Gastroesophageal sphincter (tissue), 4 donors: Measurements from ENCODE around the gene MN1. TPM values are rescaled to one million over a fixed set of nuclear protein-coding genes. Genes with fewer than 3 reads are reported as not detected.

ENCODE experiments used
- ATAC-seq: fragments of 150-250 bp; one replicate; pipeline ENCODE4 v1.9.1; 2016; ENCODE audit warnings: mild to moderate bottlenecking, moderate library complexity
- H3K27ac ChIP-seq, 4 donors: fragments of 200-600 bp; sonication (generic) in 3 of 4; 1 replicate in 3 of 4; 2 replicates in 1 of 4; pipeline ENCODE4 v1.5.1; 2016 to 2019
- H3K27me3 ChIP-seq: fragments of 200-600 bp; sonication (generic); one replicate; pipeline ENCODE4 v1.5.1; 2019
- H3K36me3 ChIP-seq, 2 donors: fragments of 200-600 bp; sonication (generic); one replicate each; pipeline ENCODE4 v1.5.1; 2019; ENCODE audit warnings: control low read depth in 1 of 2
- H3K4me1 ChIP-seq, 3 donors: fragments of 200-600 bp; sonication (generic); 1 replicate in 2 of 3; 2 replicates in 1 of 3; pipeline ENCODE4 v1.5.1; 2016 to 2019; ENCODE audit warnings: control low read depth in 2 of 3
- H3K4me3 ChIP-seq, 2 donors: fragments of 200-600 bp; sonication (generic); one replicate each; pipeline ENCODE4 v1.5.1; 2019; ENCODE audit warnings: mild to moderate bottlenecking in 1 of 2, moderate library complexity in 1 of 2
- H3K9me3 ChIP-seq, 3 donors: fragments of 200-600 bp; sonication (generic); one replicate each; pipeline ENCODE4 v1.5.1; 2017 to 2019; ENCODE audit warnings: control low read depth in 2 of 3
- CTCF ChIP-seq, 4 experiments: fragments of 200-600 bp in 2 of 4; fragments of 450-650 bp in 2 of 4; sonication (generic) in 1 of 4; IDR thresholded peaks; one replicate each; pipeline ENCODE4 v1.5.1; 2017 to 2019; ENCODE audit warnings: antibody characterized with exemption in 4 of 4, mild to moderate bottlenecking in 2 of 4, moderate library complexity in 2 of 4
- EP300 ChIP-seq: sonication (generic); formaldehyde crosslinking; IDR thresholded peaks from one replicate; pipeline ENCODE4 v1.6.1; 2017; ENCODE audit warnings: antibody characterized with exemption, mild to moderate bottlenecking
- POLR2A ChIP-seq, 2 donors: fragments of 450-650 bp; IDR thresholded peaks; one replicate each; pipeline ENCODE4 v1.6.1; 2017; ENCODE audit warnings: antibody characterized with exemption in 2 of 2, mild to moderate bottlenecking in 2 of 2, moderate library complexity in 1 of 2
- POLR2AphosphoS5 ChIP-seq: sonication (generic); formaldehyde crosslinking; IDR thresholded peaks from one replicate; pipeline ENCODE4 v1.6.1; 2017; ENCODE audit warnings: antibody characterized with exemption
- WGBS, 2 donors: methylation state at CpG; one replicate each; pipeline ENCODE4 v1.1.5; 2018; ENCODE audit warnings: low coverage in 1 of 2; 5-methylcytosine and 5-hydroxymethylcytosine counted together
- total RNA-seq, 4 donors: library from RNA; depleted of rRNA; stranded (reverse); fragments of >200 nt; gene quantifications; one replicate each; pipeline ENCODE4 v1.1.0, GENCODE V29; 2016

Gene MN1
- total RNA-seq, 4 donors from 2014 or later, result 13.4 to 52.8 (median 28.5) TPM

- H3K27me3 ChIP-seq, result no peaks in the 10 kb centered on the region
- WGBS, 2 donors, result 78 to 89% methylated on average over 4 to 16 of the region's 22 CpGs
- H3K4me3 ChIP-seq, result no peak overlapping the region
- ATAC-seq, result no peak
- H3K9me3 ChIP-seq, result no peaks in the 10 kb centered on the region
- no peaks in the 10 kb centered on the region for H3K4me1 ChIP-seq
- H3K36me3 ChIP-seq, result no peaks in the 10 kb centered on the region
- TF ChIP-seq EP300, result no peak
- TF ChIP-seq CTCF (IDR thresholded peaks at IDR 0.05), result no peak
- no peak for TF ChIP-seq POLR2AphosphoS5
- TF ChIP-seq POLR2A (IDR thresholded peaks at IDR 0.05), result no peak
- no peak overlapping the region for H3K27ac ChIP-seq
These were observed 19.6 kb upstream of the MN1 start for GRCh38 chr22:27820896-27821866.

GRCh38 chr22:27816552-27816951, 15.0 kb upstream of the MN1 start:
- Histone ChIP-seq H3K4me3 (no peak overlapping the region), H3K36me3 (no peaks in the 10 kb centered on the region), H3K9me3 (no peaks in the 10 kb centered on the region), H3K27ac (no peak overlapping the region), H3K27me3 (no peaks in the 10 kb centered on the region), H3K4me1 (peaks cover 0 to under 1% (median 0%) of the 10 kb centered on the region in 3 donors)
- 74 to 89% methylated on average over 3 of the region's 3 CpGs for WGBS, 2 donors
- TF ChIP-seq CTCF (IDR thresholded peaks at IDR 0.05) (no peak), POLR2A (IDR thresholded peaks at IDR 0.05) (no peak), EP300 (no peak)
- ATAC-seq, result no peak

- Histone ChIP-seq H3K4me1 (peaks cover 0 to 6% (median 2%) of the 10 kb centered on the region in 3 donors), H3K36me3 (no peaks in the 10 kb centered on the region), H3K9me3 (no peaks in the 10 kb centered on the region), H3K27ac (no peak overlapping the region), H3K27me3 (no peaks in the 10 kb centered on the region), H3K4me3 (no peak overlapping the region)
- 94 to 100% methylated on average over 3 to 4 of the region's 4 CpGs for WGBS, 2 donors
- no peak for ATAC-seq
- no peak for TF ChIP-seq EP300
- TF ChIP-seq POLR2AphosphoS5, result no peak
- no peak for TF ChIP-seq POLR2A (IDR thresholded peaks at IDR 0.05)
- TF ChIP-seq CTCF (IDR thresholded peaks at IDR 0.05), result no peak
These were observed 14.4 kb upstream of the MN1 start for GRCh38 chr22:27815826-27816530.

- no peaks in the 10 kb centered on the region for H3K36me3 ChIP-seq
- H3K27me3 ChIP-seq, result no peaks in the 10 kb centered on the region
- no peak overlapping the region for H3K27ac ChIP-seq
- no peak for ATAC-seq
- no peak for TF ChIP-seq CTCF (IDR thresholded peaks at IDR 0.05)
- peaks cover 3 to 16% (median 12%) of the 10 kb centered on the region in 3 donors for H3K4me1 ChIP-seq
- WGBS, 2 donors, result 80 to 92% methylated on average over 3 to 4 of the region's 6 CpGs
- no peak overlapping the region for H3K4me3 ChIP-seq
- H3K9me3 ChIP-seq, result no peaks in the 10 kb centered on the region
These were observed 13.4 kb upstream of the MN1 start for GRCh38 chr22:27814993-27815392.
